Activated CD4-positive, alpha-beta T cell treated with anti-CD3 and anti-CD28 coated beads, Interleukin-10, Interleukin-2, amounts not matched to agents 100 ng/mL and 50 ng/mL, durations not matched to agents 16 hours and 8 hours (primary cell): ENCODE measurements around the gene PAPSS1.

Experiments
- DNase-seq: peaks from one replicate; pipeline ENCODE4 v3.0.0-alpha.2; 2020

Gene PAPSS1

DNA sequence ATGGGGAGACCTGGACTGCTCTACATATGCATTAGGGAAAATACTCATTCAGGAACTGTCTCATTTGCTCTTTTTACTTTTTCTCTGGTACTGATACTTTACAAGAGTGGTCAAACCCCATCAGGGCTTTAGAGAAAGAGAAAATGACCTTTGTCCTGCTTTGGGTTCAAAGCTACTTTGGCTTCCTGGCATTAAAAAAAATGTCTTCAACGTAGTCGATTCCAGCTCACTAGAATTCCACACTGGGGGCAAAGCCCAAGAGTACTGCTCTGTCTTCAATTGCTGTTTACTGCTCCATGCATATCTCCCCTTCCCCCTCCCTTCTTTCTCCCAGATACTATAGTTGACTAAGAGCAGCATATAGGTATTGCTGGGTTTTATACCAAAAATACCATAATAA, 98.0 kb downstream of the PAPSS1 start:
- no peak for DNase-seq

DNA sequence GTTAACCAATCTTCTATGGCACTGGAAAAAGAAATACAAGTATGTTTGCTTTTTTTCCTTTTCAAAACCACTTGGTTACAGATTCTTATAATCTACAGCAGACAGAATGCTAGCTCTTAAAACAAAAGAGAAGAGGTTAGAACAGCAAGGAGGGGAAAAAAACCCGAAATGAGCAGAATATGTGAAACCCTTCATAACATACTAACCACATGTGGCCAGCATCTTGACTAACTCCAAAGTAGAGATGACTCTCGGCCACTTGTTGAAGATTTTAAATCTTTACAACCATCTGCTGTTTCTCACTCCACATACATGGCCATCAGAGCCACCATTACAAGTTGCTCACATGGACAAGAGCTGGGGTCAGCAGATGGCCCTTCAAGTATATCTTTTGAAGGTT, 100.3 kb downstream of the PAPSS1 start:
- no peak for DNase-seq

DNA sequence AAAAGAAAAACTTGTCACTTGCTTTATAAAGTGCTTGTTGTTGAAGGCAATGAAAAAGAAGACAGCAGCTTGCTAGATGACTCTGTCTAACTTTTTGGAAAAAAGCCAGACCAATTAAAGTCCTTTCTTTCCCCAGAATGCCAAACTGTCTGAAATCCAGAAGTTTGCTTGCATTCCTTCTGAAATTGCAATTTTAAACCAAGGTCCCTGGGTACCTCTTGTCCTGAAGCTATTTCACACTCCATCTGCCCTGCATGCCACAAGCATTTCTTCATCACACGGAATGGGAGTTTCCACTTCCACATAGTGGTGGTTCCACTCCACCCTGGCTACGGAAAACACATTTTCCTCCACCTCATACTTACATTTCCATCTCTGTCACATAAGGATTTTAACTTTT, 101.0 kb downstream of the PAPSS1 start:
- no peak for DNase-seq

DNA sequence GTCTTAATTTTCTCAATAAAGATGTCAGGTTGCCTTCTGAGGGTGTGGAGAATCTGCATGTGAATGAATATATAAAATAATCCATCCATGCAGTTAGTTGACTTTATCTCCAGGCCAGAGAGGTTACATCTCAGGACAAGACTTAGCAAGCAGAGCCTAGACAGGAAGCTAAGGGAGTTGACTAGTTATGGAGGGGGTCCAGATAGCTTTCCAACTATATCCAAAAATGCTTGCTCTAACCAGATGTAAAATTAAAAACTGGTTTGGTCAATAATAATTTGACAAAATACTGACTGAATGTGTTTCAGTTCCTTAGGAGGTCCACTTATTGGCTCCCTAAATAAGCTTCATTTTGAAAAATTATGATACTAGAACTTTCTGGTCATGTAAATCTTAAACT, 101.4 kb downstream of the PAPSS1 start:
- DNase-seq: no peak

GRCh38 chr4:107616838-107617389, 103.1 kb downstream of the PAPSS1 start:
- DNase-seq: no peak

GRCh38 chr4:107615809-107616208, 104.2 kb downstream of the PAPSS1 start:
- DNase-seq: no peak

DNA sequence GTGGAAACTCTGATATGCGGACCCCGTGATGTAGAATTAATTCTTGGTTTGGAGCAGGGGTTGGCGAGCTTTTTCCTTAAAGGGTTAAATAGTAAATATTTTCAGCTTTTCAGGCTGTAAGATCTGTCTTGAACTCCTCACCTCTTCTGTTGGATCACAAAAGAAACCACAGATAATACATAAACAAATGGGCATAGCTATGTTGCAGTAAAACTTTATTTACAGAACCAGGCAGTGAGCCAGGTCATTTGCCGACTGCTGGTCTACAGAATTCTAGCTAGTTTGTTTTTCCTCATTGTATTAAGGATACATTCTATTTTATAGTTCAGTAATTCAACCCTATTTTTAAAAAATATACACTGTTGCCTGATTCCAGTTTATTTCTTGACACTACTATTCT, 116.6 kb downstream of the PAPSS1 start:
- DNase-seq: no peak

DNA sequence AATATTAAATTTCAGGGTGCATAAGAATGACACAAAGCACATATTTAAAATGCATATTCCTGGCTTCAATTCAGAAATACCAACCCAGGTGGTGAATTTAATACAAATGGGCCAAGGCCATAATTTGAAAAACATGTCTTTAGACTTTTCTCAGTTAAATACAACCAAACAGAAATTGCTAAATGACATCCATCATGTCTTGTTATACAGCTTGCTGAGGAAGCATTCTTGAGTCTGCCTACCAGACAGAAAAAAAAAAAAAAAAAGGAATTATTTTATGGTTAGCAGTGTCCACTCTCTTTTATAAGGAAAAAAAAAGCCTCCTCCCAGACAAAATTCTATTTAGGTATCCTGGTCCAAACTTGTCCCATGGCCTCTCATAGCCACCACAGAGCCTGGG, 119.1 kb downstream of the PAPSS1 start:
- DNase-seq: no peak

GRCh38 chr4:107600436-107600835, 119.6 kb downstream of the PAPSS1 start:
- DNase-seq: no peak

DNA sequence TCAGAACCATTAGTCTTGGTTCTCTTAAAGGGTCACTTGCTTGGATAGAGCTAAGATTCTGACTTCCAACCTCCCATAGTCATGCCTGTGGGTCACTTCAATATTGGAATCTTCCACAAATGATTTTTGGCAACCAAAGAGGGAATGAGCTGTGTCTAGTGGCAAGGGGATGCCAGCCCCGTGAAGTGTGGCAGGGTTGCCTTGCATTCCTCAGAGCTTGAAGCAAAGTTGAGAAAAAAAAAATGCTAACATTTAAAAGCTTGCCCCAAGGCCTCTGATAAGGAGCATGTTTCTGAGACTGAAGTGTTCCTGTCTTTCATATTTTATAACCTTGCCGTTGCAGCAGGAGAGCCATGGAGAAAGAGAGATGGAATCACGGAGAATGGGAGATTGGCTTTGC, 120.2 kb downstream of the PAPSS1 start:
- no peak for DNase-seq

DNA sequence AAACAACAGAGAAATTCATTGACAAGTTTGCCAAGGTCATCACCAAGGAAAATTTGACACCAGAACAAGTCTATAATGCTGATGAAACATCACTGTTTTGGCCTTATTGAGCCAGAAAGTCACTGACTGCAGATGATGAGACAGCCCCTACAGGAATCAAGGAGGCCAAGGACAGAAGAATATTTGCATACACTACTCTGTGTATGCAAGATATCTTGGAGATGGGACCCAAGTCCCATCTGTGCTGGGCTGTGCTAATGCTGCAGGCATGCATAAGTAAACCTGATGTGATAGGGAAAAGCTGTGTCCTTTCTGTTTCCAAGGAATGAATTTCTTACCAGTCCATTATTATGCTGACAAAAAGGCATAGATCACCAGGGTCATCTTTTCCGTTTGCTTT, 126.8 kb downstream of the PAPSS1 start:
- DNase-seq: no peak

DNA sequence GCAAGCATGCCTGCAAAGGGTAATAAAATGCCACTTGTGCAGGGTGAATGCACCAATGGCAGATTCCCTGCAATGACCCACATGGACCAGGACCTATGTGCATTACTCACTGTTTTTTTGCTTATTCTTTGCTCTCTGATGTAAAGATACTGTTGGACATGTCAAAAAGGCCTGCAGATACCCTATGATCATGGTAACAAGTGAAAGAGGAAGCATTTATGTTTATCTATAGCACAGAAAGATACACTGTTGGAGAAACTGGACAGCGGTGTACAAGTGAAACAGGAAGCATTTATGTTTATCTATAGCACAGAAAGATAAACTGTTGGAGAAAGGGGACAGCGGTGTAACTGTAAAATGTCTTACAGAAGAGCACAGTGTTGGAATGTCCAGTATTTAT, 127.5 kb downstream of the PAPSS1 start:
- no peak for DNase-seq

GRCh38 chr4:107589269-107589668, 130.8 kb downstream of the PAPSS1 start:
- no peak for DNase-seq

DNA sequence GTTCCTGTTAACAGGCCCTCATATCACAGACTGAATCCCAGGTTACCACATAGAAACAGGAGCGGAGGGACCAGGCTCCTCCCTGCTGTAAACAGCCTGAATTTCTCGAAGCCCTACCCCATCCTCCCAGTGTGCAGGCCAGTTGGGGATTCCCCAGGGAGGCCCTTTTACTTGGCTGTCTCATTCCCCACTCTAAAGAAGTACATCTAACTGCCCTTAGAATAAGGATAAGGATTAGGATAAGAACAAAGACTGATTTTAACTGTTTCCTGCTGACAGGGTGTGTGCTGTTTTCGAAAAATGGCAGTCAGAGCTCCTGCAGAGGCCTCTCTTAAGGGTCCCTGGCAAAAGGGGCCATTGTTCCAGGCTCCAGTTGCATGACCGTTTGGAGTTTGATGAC, 133.7 kb downstream of the PAPSS1 start:
- DNase-seq: no peak

DNA sequence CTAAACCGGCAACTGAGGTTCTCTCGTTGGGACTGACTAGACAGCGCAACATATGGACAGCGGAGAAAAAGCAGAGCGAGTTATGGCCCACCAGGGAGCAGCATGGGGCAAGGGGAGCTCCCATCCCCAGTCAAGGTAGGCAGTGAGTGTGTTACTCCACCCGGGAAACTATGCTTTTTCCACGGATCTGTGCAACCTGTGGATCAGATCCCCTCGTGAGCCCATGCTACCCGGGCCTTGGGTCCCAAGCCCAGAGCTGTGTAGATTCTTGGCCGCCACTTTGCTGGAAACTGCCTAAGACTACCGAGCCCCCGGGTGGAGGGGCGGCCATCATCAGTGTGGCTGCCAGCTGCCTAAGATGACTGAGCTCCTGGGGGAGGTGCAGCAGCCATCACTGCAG, 140.9 kb downstream of the PAPSS1 start:
- no peak for DNase-seq

- no peak for DNase-seq
These were observed 141.7 kb downstream of the PAPSS1 start for GRCh38 chr4:107578321-107578720.

GRCh38 chr4:107577743-107578142, 142.3 kb downstream of the PAPSS1 start:
- no peak for DNase-seq

GRCh38 chr4:107575243-107575642, 144.8 kb downstream of the PAPSS1 start:
- no peak for DNase-seq

DNA sequence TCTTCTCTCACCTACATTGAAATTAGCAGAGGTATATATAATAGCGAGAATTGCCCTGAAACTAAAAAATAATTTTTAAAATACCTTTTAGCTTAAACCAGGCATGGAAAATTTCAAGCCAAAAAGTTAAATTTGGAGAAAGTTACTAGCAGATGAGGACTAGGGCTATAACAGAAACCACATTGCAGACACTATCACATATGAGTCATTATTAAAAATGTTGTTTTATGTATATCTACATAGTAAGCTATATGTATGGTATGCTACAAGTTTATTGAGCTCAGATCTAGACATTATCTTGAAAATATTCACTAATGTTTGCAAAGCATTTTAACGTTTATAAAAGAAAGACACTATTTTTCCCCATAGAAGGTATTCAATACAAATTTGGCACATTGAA, 147.8 kb downstream of the PAPSS1 start:
- no peak for DNase-seq

DNA sequence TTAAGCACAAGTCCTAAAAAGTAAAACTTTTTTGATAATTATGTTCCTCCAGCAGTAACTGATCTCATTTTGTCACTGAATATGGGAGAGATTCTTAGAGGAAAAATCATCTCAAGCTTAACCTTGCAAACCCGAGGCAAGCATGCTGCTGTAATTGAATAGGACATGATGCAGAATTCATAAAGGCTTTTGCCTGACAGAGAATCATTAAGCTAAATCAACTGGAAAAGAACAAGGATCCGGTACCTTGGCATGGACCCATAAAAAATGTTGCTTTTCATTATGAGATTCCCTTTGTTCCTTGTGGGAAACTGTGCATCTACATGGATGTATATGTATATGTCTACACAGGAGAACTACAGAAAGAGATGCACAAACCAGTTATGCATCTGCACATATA, 149.1 kb downstream of the PAPSS1 start:
- DNase-seq: no peak

DNA sequence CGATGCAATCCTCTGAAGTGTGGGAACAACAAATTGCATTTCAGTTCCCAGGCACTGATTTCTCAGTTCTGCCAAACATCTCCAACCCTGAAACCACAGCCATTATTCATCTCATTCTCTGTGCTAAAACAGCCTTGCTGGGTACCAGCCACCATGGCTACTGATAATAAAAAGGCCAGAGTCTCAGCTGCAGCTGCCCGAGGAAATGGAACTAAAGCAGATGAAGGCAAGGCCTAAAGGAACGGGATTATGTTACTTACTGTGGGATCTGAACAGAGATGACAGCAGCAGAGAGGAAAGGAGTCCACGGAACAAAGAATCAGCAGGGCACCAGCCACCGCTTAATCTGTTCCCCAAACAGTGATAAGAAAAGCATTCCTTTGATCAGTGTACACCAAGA, 155.7 kb downstream of the PAPSS1 start:
- no peak for DNase-seq
